ENCODE results near the gene MCM3AP.

Gene MCM3AP

DNA sequence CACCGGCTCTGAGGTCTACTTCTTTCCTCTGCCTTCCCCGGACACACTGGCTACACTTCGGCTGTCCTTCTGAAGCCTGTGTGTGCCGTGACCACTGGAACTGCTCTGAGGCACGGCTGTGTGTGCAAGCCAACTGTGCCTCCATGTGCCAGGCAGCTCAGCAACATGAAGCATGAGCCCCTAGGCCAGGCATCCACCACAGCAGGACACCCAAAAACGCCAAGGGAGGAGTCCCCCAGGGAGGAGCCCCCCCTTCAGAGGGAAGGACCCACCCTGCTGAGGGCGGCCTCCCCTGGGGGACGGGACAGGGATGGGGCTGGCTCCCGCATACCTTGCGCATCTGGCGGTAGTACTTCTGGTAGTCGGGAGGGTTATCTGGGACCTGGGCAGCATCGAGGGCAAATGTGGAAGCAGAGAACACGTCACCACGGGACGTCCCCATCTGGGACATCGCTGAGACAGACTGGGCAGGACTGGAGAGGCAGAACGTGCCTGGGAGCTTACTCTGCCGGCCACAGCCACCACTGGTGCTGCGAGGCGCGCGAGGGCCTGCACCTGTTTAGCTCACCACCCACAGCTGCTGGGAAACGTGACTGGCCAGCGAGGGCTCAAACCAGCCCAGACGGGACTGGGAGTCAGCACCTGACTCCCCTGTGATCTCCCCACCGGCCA is 77.4 kb downstream of the MCM3AP start:
- no peaks in the 10 kb centered on the region for H3K27me3 ChIP-seq (ENCODE audit: control insufficient read depth, low read length)
- H3K79me2 ChIP-seq (ENCODE audit: control insufficient read depth, low read length) = no peaks in the 10 kb centered on the region
- no peaks in the 10 kb centered on the region for H3K4me1 ChIP-seq (ENCODE audit: control insufficient read depth, low read length)
- no peaks in the 10 kb centered on the region; the same call in 1 of the 2 replicates for H3F3A ChIP-seq (ENCODE audit: control insufficient read depth, insufficient read depth)
- no peak overlapping the region for H3K27ac ChIP-seq (ENCODE audit: low read depth, low read length)
- H3K36me3 ChIP-seq (ENCODE audit: control insufficient read depth, low read length) = peaks cover 87% of the 10 kb centered on the region
- no peak for TF ChIP-seq EZH2phosphoT487 (IDR thresholded peaks at IDR 0.05; ENCODE audit: borderline replicate concordance, low read length)
- TF ChIP-seq, protein P1, sequence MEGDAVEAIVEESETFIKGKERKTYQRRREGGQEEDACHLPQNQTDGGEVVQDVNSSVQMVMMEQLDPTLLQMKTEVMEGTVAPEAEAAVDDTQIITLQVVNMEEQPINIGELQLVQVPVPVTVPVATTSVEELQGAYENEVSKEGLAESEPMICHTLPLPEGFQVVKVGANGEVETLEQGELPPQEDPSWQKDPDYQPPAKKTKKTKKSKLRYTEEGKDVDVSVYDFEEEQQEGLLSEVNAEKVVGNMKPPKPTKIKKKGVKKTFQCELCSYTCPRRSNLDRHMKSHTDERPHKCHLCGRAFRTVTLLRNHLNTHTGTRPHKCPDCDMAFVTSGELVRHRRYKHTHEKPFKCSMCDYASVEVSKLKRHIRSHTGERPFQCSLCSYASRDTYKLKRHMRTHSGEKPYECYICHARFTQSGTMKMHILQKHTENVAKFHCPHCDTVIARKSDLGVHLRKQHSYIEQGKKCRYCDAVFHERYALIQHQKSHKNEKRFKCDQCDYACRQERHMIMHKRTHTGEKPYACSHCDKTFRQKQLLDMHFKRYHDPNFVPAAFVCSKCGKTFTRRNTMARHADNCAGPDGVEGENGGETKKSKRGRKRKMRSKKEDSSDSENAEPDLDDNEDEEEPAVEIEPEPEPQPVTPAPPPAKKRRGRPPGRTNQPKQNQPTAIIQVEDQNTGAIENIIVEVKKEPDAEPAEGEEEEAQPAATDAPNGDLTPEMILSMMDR (IDR thresholded peaks at IDR 0.05; ENCODE audit: low read depth, low read length, poor library complexity, severe bottlenecking) = no peak
- no peaks in the 10 kb centered on the region for H4K20me1 ChIP-seq (ENCODE audit: control insufficient read depth, insufficient read depth, low read depth, low read length)
- no peaks in the 10 kb centered on the region for H3K9me2 ChIP-seq (replicated peaks; ENCODE audit: control insufficient read depth, low read length)
- H3K9me3 ChIP-seq (ENCODE audit: control insufficient read depth, insufficient read depth, low read length) = no peaks in the 10 kb centered on the region
- H3K4me2 ChIP-seq (ENCODE audit: low read length) = no peak overlapping the region
- no peak overlapping the region for H3K4me3 ChIP-seq (ENCODE audit: low read length)

DNA sequence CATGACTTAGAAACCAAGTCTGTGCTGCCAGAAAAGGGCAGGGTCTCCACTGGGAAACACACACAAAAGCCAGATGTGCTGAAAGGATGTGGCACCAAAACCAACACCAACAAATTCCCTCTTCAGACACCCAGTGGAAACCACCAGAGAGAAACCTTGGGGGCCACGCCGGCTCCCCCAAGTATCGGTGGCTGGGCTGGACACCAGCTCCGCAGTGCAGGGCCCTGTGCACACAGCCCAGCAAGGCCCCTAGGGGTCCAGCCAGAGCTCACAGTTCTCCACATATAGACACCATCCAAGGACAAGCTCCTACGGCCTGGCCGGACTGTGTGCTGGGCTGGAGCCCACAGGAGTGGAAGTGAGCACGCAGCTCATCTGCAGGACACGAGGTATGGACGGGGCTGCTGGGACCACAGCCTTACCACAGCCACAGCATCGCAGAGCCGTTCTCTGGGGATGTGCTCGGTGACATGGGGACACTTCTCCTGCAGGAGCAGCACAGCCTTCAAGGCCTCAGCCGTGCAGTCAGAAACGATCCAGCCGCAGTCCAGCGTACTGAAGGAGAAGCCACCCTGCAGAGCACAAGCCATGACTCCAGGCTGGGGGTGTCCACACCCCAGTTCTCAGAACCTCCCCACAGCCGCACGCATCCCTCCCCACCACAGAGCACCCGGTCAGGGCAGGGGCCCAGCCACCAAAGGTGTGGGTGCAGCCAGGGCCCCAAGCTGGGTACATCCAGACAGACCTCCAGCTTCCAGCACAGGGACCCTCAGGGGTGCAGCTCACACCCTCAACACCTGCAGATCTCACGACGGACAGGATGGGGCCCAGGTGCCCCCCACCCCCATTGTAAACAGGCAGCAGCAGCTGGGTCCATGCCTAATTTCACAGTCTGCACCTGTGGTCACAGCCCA is 78.1 kb downstream of the MCM3AP start:
- no peaks in the 10 kb centered on the region for H3K27me3 ChIP-seq (ENCODE audit: control insufficient read depth, low read length)
- no peak overlapping the region for H3K27ac ChIP-seq (ENCODE audit: low read depth, low read length)
- no peak overlapping the region for H3K4me2 ChIP-seq (ENCODE audit: low read length)
- H4K20me1 ChIP-seq (ENCODE audit: control insufficient read depth, insufficient read depth, low read depth, low read length) = no peaks in the 10 kb centered on the region
- no peaks in the 10 kb centered on the region for H3K9me2 ChIP-seq (replicated peaks; ENCODE audit: control insufficient read depth, low read length)
- H3K36me3 ChIP-seq (ENCODE audit: control insufficient read depth, low read length) = peaks cover 85% of the 10 kb centered on the region
- H3K79me2 ChIP-seq (ENCODE audit: control insufficient read depth, low read length) = no peaks in the 10 kb centered on the region
- H3K9me3 ChIP-seq (ENCODE audit: control insufficient read depth, insufficient read depth, low read length) = no peaks in the 10 kb centered on the region
- TF ChIP-seq, protein P1 (IDR thresholded peaks at IDR 0.05; ENCODE audit: low read depth, low read length, poor library complexity, severe bottlenecking) = no peak
- TF ChIP-seq EZH2phosphoT487 (IDR thresholded peaks at IDR 0.05; ENCODE audit: borderline replicate concordance, low read length) = no peak
- H3F3A ChIP-seq (ENCODE audit: control insufficient read depth, insufficient read depth) = no peaks in the 10 kb centered on the region; the same call in 1 of the 2 replicates
- no peak overlapping the region for H3K4me3 ChIP-seq (ENCODE audit: low read length)
- no peaks in the 10 kb centered on the region for H3K4me1 ChIP-seq (ENCODE audit: control insufficient read depth, low read length)

DNA sequence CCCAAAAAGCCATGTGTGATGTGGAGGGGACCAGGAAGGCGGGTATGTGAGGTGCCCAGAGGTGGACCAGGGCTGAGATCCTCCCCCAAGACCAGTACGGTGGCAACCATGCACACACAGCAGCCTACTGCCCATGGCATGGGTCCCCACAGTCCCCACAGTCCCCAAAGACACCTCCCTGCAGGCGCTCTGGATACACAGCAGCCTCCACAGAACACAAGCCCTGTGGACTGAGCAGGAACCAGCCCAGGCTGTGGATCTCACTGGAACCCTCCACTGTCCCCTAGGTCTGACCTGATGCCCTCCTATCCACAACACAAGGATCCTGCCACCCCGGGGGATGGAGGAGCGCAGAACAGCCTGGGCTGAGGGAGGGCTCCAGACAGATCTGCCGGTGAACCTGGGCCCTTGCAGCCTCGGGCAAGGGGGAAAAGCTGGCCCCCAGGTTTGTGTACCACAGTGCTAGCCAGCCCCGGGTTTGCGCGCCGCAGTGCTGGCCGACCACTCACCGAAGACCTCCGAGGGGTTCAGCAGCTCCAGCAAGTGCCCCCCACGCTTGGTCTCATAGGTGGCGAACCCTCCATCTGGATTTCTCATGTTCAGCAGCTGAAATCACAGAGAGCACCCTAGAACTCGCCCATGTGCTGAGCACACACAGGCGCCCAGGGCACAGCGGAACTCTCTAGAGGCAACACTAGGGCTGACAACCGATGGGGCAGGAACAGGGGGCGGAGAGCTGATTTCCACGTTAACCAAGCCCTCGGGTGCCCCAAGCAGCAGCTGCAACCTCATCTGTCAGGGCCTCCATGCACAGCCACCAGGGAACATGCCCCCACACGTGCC is 79.0 kb downstream of the MCM3AP start:
- Histone ChIP-seq H3K27me3 (ENCODE audit: control insufficient read depth, low read length) (no peaks in the 10 kb centered on the region), H4K20me1 (ENCODE audit: control insufficient read depth, insufficient read depth, low read depth, low read length) (no peaks in the 10 kb centered on the region), H3K9me2 (replicated peaks; ENCODE audit: control insufficient read depth, low read length) (no peaks in the 10 kb centered on the region), H3K4me2 (ENCODE audit: low read length) (no peak overlapping the region), H3K4me1 (ENCODE audit: control insufficient read depth, low read length) (no peaks in the 10 kb centered on the region), H3K27ac (ENCODE audit: low read depth, low read length) (no peak overlapping the region), H3K79me2 (ENCODE audit: control insufficient read depth, low read length) (no peaks in the 10 kb centered on the region), H3K4me3 (ENCODE audit: low read length) (no peak overlapping the region), H3F3A (ENCODE audit: control insufficient read depth, insufficient read depth) (no peaks in the 10 kb centered on the region; the same call in 1 of the 2 replicates), H3K9me3 (ENCODE audit: control insufficient read depth, insufficient read depth, low read length) (no peaks in the 10 kb centered on the region), H3K36me3 (ENCODE audit: control insufficient read depth, low read length) (peaks cover 78% of the 10 kb centered on the region)
- no peak for TF ChIP-seq EZH2phosphoT487 (IDR thresholded peaks at IDR 0.05; ENCODE audit: borderline replicate concordance, low read length)
- TF ChIP-seq, protein P1 (IDR thresholded peaks at IDR 0.05; ENCODE audit: low read depth, low read length, poor library complexity, severe bottlenecking) = no peak

All from DOHH2 (cell line).